T47D (cell line): ENCODE measurements around the gene SEPTIN8.

Experiments
- DNase-seq, 2 experiments: peaks; one replicate each; pipeline versions ENCODE4 v3.0.0 to v3.0.0-alpha.2; 2011 to 2012; ENCODE audit warnings: low read depth in 1 of 2, low spot score in 1 of 2
- JUND ChIP-seq: IDR thresholded peaks from 2 replicates; pipeline ENCODE4 v1.6.1; 2012; ENCODE audit warnings: low read depth
- in situ Hi-C: cut with HindIII; loops from 2 replicates; pipeline ENCODE4 v1.10.0; 2016; ENCODE audit warnings: low sequenced_read_pairs, low pct_unique_long_range_greater_than_20kb

The SEPTIN8 gene

GRCh38 chr5:132819468-132819867 lies 42.4 kb upstream of the SEPTIN8 start:
- no peak for DNase-seq
- in situ Hi-C loops, result no loop called here
- TF ChIP-seq JUND, result no peak

DNA sequence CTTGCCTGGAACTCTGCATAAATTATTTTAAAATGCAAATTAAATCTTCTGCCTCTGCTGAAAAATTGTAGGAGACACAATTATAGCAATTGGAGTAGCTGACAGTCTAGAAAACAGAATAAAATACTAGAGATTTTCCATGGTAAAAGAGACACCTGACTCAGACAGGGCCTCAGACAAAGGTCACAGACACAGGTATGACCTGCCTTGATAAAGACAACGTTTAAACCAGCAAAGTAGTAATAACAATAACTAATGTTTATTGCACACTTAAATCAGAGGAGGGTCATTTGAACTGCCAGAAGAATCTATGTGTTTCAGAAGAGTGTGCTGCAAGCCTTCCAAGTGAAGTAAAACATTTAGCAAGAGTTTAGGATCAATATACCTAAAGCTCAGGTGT lies 40.0 kb upstream of the SEPTIN8 start:
- in situ Hi-C loops, result no loop called here
- no peak for DNase-seq
- TF ChIP-seq JUND, result no peak

DNA sequence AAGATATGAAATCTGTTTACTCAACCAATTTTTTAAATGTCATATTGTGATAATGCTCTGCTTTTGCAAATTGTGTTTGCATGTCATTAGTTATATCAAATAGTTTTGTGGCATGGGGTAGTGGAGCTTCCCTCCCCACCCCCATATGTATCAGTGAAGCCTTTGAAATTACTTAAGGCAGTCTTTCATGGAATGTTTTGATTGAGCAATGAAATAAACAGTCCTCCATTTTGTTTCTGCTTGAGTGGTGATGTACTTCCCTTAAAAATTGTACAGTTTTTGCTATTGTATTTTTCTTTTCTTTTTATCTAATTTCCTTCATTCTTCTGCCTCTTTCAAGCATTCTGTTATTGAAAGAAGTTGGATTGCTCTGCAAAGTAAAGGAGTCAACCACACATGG lies 39.5 kb upstream of the SEPTIN8 start:
- DNase-seq, result no peak
- in situ Hi-C loops, result no loop called here
- no peak for TF ChIP-seq JUND

DNA sequence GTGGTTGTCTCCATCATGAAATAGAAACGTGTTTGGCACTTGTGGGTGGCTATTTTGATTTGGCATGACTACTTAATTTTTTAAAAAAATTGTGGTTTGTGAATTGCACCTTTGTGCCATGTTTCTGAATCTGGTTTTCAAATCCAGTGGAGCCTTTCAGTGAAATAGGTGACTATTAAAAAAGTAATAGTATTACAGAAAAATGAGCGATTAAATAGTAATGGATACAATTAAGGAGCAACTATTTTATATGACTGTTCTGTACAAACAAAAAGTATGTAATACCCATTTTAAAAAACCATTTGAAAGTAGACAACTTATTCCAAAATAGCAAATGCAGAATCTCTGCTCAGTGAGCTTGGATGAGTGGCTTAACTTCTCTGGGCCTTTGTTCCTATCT lies 39.0 kb upstream of the SEPTIN8 start:
- DNase-seq, result no peak
- TF ChIP-seq JUND, result no peak
- in situ Hi-C loops, result no loop called here

DNA sequence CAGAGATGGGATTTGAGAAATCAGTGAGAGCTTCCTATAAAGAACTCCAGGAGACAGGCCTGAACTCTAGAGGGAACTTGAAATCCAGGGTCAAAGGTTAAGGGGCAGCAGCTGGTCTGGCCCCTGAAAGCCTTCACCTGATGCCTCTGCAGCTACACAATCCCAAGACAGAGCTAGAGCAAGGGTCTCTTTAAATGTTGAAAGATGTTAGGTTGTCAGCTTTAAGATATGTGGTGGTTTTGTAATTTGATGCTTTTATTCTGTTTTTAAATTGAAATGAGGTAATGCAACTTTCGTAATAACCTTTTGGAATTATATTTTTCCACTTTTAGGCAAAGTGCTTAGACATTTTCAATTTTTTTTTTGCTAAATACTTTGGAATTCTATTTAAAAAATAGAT lies 38.4 kb upstream of the SEPTIN8 start:
- DNase-seq, result no peak
- TF ChIP-seq JUND, result no peak
- in situ Hi-C loops, result no loop called here

- peak in 1 of 2 experiments; percentile 66 for DNase-seq
- no peak for TF ChIP-seq JUND
- in situ Hi-C loops, result no loop called here
These were observed 37.7 kb upstream of the SEPTIN8 start for GRCh38 chr5:132814503-132815294.

DNA sequence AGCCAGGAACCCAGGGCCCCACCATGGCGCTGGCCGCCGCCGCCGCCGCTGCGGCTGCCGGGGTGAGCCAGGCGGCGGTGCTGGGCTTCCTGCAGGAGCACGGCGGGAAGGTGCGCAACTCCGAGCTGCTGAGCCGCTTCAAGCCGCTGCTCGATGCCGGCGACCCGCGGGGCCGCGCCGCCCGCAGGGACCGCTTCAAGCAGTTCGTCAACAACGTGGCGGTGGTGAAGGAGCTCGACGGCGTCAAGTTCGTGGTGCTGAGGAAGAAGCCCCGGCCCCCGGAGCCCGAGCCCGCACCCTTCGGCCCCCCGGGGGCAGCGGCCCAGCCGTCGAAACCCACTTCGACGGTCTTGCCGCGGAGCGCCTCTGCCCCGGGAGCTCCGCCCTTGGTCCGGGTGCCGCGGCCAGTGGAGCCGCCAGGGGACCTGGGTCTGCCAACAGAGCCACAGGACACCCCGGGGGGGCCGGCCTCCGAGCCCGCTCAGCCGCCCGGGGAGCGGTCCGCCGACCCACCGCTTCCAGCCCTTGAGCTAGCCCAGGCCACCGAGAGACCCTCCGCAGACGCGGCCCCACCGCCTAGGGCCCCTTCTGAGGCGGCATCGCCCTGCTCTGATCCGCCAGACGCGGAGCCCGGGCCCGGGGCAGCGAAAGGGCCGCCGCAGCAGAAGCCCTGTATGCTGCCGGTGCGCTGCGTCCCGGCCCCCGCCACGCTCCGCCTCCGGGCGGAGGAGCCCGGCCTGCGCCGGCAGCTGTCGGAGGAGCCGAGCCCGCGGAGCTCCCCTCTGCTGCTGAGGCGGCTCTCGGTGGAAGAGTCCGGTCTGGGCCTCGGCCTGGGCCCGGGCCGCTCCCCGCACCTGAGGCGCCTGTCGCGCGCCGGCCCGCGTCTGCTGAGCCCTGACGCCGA lies 36.8 kb upstream of the SEPTIN8 start:
- in situ Hi-C loops, result no loop called here
- DNase-seq, result peak; percentile 64 to 78
- no peak for TF ChIP-seq JUND

GRCh38 chr5:132812781-132813598 lies 36.0 kb upstream of the SEPTIN8 start, which contains the start of gene SOWAHA:
Gene SOWAHA, plus strand, starts transcription at chr5:132813302. Its CDS starts 320 bp downstream, at chr5:132813622.
- in situ Hi-C loops, result no loop called here
- no peak for TF ChIP-seq JUND
- DNase-seq, result peak; percentile 78 to 84

DNA sequence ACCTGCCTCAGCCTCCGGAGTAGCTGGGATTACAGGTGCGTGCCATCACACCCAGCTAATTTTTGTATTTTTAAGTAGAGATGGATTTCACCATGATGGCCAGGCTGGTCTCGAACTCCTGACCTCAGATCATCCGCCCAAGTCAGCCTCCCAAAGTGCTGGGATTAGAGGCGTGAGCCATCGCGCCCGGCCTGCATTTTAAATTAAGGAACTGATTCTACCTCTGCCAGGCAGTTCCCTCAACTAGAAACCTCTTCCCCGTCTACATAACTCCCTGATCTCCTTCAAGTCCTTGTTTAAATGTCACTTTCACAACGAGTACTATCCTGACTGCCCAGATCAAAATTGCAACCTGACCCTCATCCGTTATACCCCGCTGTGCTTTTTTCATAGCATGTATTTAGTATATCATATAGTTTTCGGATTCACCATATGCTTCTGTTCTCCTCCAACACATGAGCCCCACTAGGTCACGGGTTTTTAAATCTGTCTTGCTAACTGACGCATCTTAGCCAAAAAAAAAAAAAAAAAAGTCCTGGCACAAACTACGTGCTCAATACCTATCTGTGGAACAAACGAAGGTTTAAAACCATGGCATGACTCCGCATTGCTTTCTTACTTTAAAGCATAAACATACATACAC lies 35.2 kb upstream of the SEPTIN8 start:
- in situ Hi-C loops, result no loop called here
- no peak for TF ChIP-seq JUND

DNA sequence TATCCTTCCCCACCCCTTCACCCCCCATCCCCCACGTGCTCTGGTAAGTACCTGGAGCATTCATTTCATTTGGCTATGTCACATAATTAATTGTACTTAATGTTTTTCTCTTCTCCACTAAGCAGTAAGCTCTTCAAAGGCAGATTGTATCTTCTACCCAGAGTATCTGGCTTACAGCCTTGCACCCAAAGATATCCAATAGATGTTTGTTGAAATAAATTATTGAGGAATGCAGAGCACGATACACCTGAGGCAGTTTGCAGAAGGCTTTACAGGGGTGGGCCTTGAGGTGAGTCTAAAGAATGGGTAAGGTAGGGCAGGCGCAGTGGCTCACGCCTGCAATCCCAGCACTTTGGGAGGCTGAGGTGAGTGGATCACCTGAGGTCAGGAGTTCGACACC lies 33.6 kb upstream of the SEPTIN8 start:
- in situ Hi-C loops, result no loop called here
- DNase-seq, result peak in 1 of 2 experiments; percentile 88
- TF ChIP-seq JUND, result peak; percentile 68

More for the DNA sequence above, 35.2 kb upstream of the SEPTIN8 start:
- peak in 1 of 2 experiments; percentile 30 for DNase-seq

DNA sequence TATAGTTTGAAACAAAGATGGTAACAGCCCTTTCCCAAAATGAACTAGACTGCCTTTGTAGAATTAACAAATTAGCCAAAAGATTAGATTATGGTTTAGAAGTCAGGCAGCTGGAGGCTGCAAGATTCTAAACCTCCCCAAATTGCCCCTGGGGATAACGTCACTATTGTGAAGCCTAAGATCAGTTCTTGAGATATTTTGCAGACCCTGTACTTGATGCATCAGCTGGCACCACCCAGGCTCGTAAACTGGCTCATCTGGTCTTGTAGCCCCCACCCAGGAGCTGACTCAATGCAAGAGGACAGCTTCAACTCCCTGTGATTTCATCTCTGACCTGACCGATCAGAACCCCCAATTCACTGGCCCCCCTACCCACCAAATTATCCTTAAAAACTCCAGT lies 31.8 kb upstream of the SEPTIN8 start:
- TF ChIP-seq JUND, result no peak
- DNase-seq, result peak in 1 of 2 experiments; percentile 59
- in situ Hi-C loops, result no loop called here

GRCh38 chr5:132808448-132808847 lies 31.4 kb upstream of the SEPTIN8 start:
- in situ Hi-C loops, result no loop called here
- DNase-seq, result peak; percentile 66 to 88
- TF ChIP-seq JUND, result peak; percentile 61; the same call in 1 of the 2 replicates
